Neutrophil (primary cell): ENCODE measurements around the gene STARD5.

ENCODE experiments used
- H3K27ac ChIP-seq: fragments of 200-600 bp; sonication (generic); 2 replicates; pipeline ENCODE4 v1.5.1; 2016; ENCODE audit warnings: mild to moderate bottlenecking, moderate library complexity
- H3K27me3 ChIP-seq: fragments of 200-600 bp; sonication (generic); 2 replicates; pipeline ENCODE4 v1.6.0; 2016; ENCODE audit warnings: mild to moderate bottlenecking
- H3K36me3 ChIP-seq: fragments of 200-600 bp; sonication (generic); 2 replicates; pipeline ENCODE4 v1.5.1; 2017
- H3K4me1 ChIP-seq, 2 experiments: fragments of 200-600 bp in 1 of 2; sonication (generic) in 1 of 2; 1 replicate in 1 of 2; 2 replicates in 1 of 2; pipeline versions ENCODE4 v1.5.1 to v1.6.1; 2013 to 2016; ENCODE audit warnings: low read depth in 1 of 2, low read length in 1 of 2, mild to moderate bottlenecking in 1 of 2, moderate library complexity in 1 of 2; ENCODE audit not compliant: control insufficient read depth in 1 of 2, insufficient read depth in 1 of 2
- H3K4me3 ChIP-seq, 2 experiments: fragments of 200-600 bp in 1 of 2; sonication (generic) in 1 of 2; 1 replicate in 1 of 2; 2 replicates in 1 of 2; pipeline ENCODE4 v1.5.1; 2013 to 2016; ENCODE audit warnings: low read depth in 1 of 2, low read length in 1 of 2, mild to moderate bottlenecking in 1 of 2, moderate library complexity in 1 of 2
- H3K9me3 ChIP-seq: fragments of 200-600 bp; sonication (generic); 2 replicates; pipeline ENCODE4 v1.5.1; 2016
- TF ChIP-seq, protein P1 (sequence below): fragments of 200-600 bp; sonication (generic); IDR thresholded peaks from 2 replicates; pipeline ENCODE4 v1.5.1; 2016; ENCODE audit warnings: antibody characterized with exemption

Gene STARD5

DNA sequence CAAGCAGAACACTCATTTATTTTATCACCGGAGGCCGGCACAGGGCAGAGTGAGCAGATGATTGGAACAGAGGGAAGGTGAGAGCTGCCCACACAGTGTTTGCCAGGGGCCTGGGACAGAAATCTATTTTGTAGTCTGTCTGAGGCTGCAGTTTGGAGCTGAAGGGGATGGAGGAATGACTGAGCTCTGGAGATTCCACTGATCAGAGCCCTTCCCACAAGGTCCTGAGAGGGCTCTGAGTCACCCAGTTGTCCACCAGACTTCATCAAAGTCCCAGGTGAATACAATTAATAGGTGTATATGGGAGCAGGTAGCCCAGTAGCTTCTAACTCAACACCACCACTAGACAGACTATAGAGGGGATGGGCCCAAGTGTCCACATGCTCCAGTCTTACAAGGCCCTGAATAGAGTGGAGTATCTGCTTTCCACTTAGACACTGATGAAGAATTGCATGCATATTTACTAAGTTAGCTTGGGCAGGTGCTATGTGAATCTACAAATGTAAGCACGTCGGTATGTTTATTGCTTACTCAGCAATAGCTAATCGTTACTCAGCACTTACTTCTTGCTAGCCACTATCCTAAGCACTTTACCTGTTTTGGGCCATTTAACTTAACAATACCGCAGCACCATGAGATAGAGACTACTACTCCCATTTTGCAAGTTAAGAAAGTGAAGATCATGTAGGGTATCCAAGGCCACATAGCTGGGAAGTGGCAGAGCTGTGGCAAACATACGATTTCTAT is 2.7 kb upstream of the STARD5 start:
- peaks cover 61 to 62% of the 10 kb centered on the region in 2 experiments for H3K4me1 ChIP-seq
- H3K9me3 ChIP-seq, result no peaks in the 10 kb centered on the region
- no peaks in the 10 kb centered on the region for H3K27me3 ChIP-seq
- H3K27ac ChIP-seq, result peak overlapping the region; percentile 69
- no peaks in the 10 kb centered on the region for H3K36me3 ChIP-seq
- TF ChIP-seq, protein P1, sequence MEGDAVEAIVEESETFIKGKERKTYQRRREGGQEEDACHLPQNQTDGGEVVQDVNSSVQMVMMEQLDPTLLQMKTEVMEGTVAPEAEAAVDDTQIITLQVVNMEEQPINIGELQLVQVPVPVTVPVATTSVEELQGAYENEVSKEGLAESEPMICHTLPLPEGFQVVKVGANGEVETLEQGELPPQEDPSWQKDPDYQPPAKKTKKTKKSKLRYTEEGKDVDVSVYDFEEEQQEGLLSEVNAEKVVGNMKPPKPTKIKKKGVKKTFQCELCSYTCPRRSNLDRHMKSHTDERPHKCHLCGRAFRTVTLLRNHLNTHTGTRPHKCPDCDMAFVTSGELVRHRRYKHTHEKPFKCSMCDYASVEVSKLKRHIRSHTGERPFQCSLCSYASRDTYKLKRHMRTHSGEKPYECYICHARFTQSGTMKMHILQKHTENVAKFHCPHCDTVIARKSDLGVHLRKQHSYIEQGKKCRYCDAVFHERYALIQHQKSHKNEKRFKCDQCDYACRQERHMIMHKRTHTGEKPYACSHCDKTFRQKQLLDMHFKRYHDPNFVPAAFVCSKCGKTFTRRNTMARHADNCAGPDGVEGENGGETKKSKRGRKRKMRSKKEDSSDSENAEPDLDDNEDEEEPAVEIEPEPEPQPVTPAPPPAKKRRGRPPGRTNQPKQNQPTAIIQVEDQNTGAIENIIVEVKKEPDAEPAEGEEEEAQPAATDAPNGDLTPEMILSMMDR, result no peak
- no peak overlapping the region for H3K4me3 ChIP-seq

GRCh38 chr15:81323559-81323943 is 390 bp downstream of the STARD5 start:
- Histone ChIP-seq H3K4me3 (peak overlapping the region; percentile 72), H3K4me1 (peaks cover 57 to 61% of the 10 kb centered on the region in 2 experiments), H3K27ac (peak overlapping the region; percentile 66), H3K9me3 (no peaks in the 10 kb centered on the region), H3K27me3 (no peaks in the 10 kb centered on the region), H3K36me3 (peaks cover 23% of the 10 kb centered on the region)
- TF ChIP-seq, protein P1, result no peak

GRCh38 chr15:81322676-81323253 is 1.2 kb downstream of the STARD5 start:
- Histone ChIP-seq H3K36me3 (peaks cover 31% of the 10 kb centered on the region), H3K9me3 (no peaks in the 10 kb centered on the region), H3K27me3 (no peaks in the 10 kb centered on the region), H3K27ac (no peak overlapping the region), H3K4me1 (peaks cover 49 to 53% of the 10 kb centered on the region in 2 experiments), H3K4me3 (no peak overlapping the region)
- TF ChIP-seq, protein P1, result no peak

- H3K4me3 ChIP-seq, result no peak overlapping the region
Observed at GRCh38 chr15:81321667-81322066, 2.3 kb downstream of the STARD5 start.

DNA sequence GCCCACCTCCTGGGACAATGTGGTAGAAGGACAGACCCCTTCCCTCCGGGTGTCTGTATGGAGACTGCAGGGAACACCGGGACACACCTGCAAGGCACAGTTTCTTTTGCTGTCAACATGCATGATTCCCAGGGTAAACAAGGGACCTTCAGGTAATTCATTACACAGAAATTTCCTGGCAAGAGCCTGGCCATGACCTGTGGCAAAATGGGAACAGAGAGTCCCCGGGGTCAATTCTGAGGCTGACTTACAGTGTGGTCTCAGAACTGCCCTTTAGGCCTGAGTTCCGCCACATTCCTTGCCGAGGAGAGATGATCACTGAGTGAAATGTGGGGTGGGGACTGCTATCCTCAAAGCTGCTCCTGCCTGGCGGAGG is 6.3 kb downstream of the STARD5 start:
- TF ChIP-seq, protein P1, result no peak
- H3K4me3 ChIP-seq, result no peak overlapping the region
- peaks cover 81% of the 10 kb centered on the region for H3K36me3 ChIP-seq
- no peaks in the 10 kb centered on the region for H3K27me3 ChIP-seq
- no peak overlapping the region for H3K27ac ChIP-seq
- peaks cover 12 to 14% of the 10 kb centered on the region in 2 experiments for H3K4me1 ChIP-seq
- no peaks in the 10 kb centered on the region for H3K9me3 ChIP-seq

More at GRCh38 chr15:81321667-81322066, 2.3 kb downstream of the STARD5 start:
- TF ChIP-seq, protein P1, result no peak
- H3K27ac ChIP-seq, result no peak overlapping the region
- no peaks in the 10 kb centered on the region for H3K9me3 ChIP-seq
- peaks cover 41% of the 10 kb centered on the region for H3K36me3 ChIP-seq
- H3K4me1 ChIP-seq, result peaks cover 38 to 42% of the 10 kb centered on the region in 2 experiments
- H3K27me3 ChIP-seq, result no peaks in the 10 kb centered on the region
